SK-N-SH treated with all-trans-retinoic acid at 6 μM for 48 hours (cell line): ENCODE measurements around the gene PRSS22.

ENCODE experiments used
- ATAC-seq: fragments of 200-7000 bp; cut with Tn5 transposase; 3 replicates; pipeline ENCODE4 v1.9.1; 2020; ENCODE audit warnings: mild to moderate bottlenecking, moderate library complexity
- BACH2 ChIP-seq: fragments of 250-450 bp; sonication (Bioruptor Pico); IDR thresholded peaks from 2 replicates; pipeline ENCODE4 v1.9.0; 2021; ENCODE audit warnings: mild to moderate bottlenecking, borderline replicate concordance
- CREB5 ChIP-seq: fragments of 250-450 bp; sonication (Bioruptor Pico); IDR thresholded peaks from 2 replicates; pipeline ENCODE4 v1.5.1; 2020; ENCODE audit warnings: low read depth, mild to moderate bottlenecking, moderate library complexity
- CSRNP3 ChIP-seq: fragments of 250-450 bp; sonication (Bioruptor Pico); IDR thresholded peaks from 2 replicates; pipeline ENCODE4 v1.5.1; 2021; ENCODE audit warnings: mild to moderate bottlenecking, moderate library complexity
- ESRRG ChIP-seq: fragments of 250-450 bp; sonication (Bioruptor Pico); IDR thresholded peaks from 2 replicates; pipeline ENCODE4 v1.6.1; 2021; ENCODE audit warnings: mild to moderate bottlenecking
- GLIS3 ChIP-seq: fragments of 250-450 bp; sonication (Bioruptor Pico); IDR thresholded peaks from 2 replicates; pipeline ENCODE4 v1.5.0; 2020; ENCODE audit warnings: mild to moderate bottlenecking, moderate library complexity
- ISL1 ChIP-seq: fragments of 250-450 bp; sonication (Bioruptor Pico); IDR thresholded peaks from 2 replicates; pipeline ENCODE4 v2.1.2; 2022; ENCODE audit warnings: mild to moderate bottlenecking, moderate library complexity
- OSR1 ChIP-seq: fragments of 250-450 bp; sonication (Bioruptor Pico); IDR thresholded peaks from 2 replicates; pipeline ENCODE4 v1.8.0; 2022; ENCODE audit warnings: moderate library complexity, mild to moderate bottlenecking, inconsistent platforms
- PATZ1 ChIP-seq: fragments of 250-450 bp; sonication (Bioruptor Pico); IDR thresholded peaks from 2 replicates; pipeline ENCODE4 v1.8.0; 2020; ENCODE audit warnings: mild to moderate bottlenecking, moderate library complexity, borderline replicate concordance
- POU6F1 ChIP-seq: fragments of 250-450 bp; sonication (Bioruptor Pico); IDR thresholded peaks from 2 replicates; pipeline ENCODE4 v1.8.0; 2021; ENCODE audit warnings: low read depth, mild to moderate bottlenecking, moderate library complexity, borderline replicate concordance
- PPARA ChIP-seq: fragments of 250-450 bp; sonication (Bioruptor Pico); IDR thresholded peaks from 2 replicates; pipeline ENCODE4 v1.5.0; 2020; ENCODE audit warnings: mild to moderate bottlenecking, borderline replicate concordance
- RARB ChIP-seq: fragments of 250-450 bp; sonication (Bioruptor Pico); IDR thresholded peaks from 2 replicates; pipeline ENCODE4 v1.8.0; 2021; ENCODE audit warnings: mild to moderate bottlenecking, moderate library complexity
- TCF4 ChIP-seq: fragments of 250-450 bp; sonication (Bioruptor Pico); IDR thresholded peaks from 2 replicates; pipeline ENCODE4 v1.8.0; 2021; ENCODE audit warnings: mild to moderate bottlenecking, moderate library complexity, borderline replicate concordance
- TSHZ2 ChIP-seq: fragments of 250-450 bp; sonication (Bioruptor Pico); IDR thresholded peaks from 2 replicates; pipeline ENCODE4 v1.5.0; 2020; ENCODE audit warnings: mild to moderate bottlenecking, moderate library complexity
- ZC3H10 ChIP-seq: fragments of 250-450 bp; sonication (Bioruptor Pico); IDR thresholded peaks from 2 replicates; pipeline ENCODE4 v1.5.1; 2021; ENCODE audit warnings: mild to moderate bottlenecking, moderate library complexity
- ZFP30 ChIP-seq: fragments of 450-650 bp; formaldehyde crosslinking; IDR thresholded peaks from 2 replicates; pipeline ENCODE4 v1.5.0; 2022; ENCODE audit warnings: mild to moderate bottlenecking, moderate library complexity
- ZNF70 ChIP-seq: fragments of 450-650 bp; formaldehyde crosslinking; IDR thresholded peaks from 2 replicates; pipeline ENCODE4 v1.5.0; 2020; ENCODE audit warnings: mild to moderate bottlenecking, moderate library complexity
- ZNF8 ChIP-seq: fragments of 450-650 bp; formaldehyde crosslinking; IDR thresholded peaks from 2 replicates; pipeline ENCODE4 v1.5.0; 2020; ENCODE audit warnings: mild to moderate bottlenecking, moderate library complexity

The PRSS22 gene

GRCh38 chr16:2836646-2837508, 21.1 kb downstream of the PRSS22 start (continued):
- no peak for TF ChIP-seq CREB5 (CRISPR knock-in tag)

GRCh38 chr16:2835638-2836493, 22.1 kb downstream of the PRSS22 start:
- no peak for TF ChIP-seq ZC3H10 (CRISPR knock-in tag)
- no peak for TF ChIP-seq TCF4 (CRISPR knock-in tag)
- no peak for TF ChIP-seq ZNF70
- TF ChIP-seq TSHZ2 (CRISPR knock-in tag), result no peak
- no peak for TF ChIP-seq CSRNP3 (CRISPR knock-in tag)
- TF ChIP-seq RARB (CRISPR knock-in tag), result no peak
- no peak for TF ChIP-seq POU6F1 (CRISPR knock-in tag)
- TF ChIP-seq GLIS3, result no peak
- TF ChIP-seq ESRRG (CRISPR knock-in tag), result no peak
- 0 out of 2 replicates have a peak, but pooled peaks have one; percentile 40 for TF ChIP-seq OSR1 (CRISPR knock-in tag)
- TF ChIP-seq PATZ1 (CRISPR knock-in tag), result peak; percentile 86; the same call in 1 of the 2 replicates
- TF ChIP-seq ZNF8 (CRISPR knock-in tag), result no peak
- no peak for TF ChIP-seq BACH2 (CRISPR knock-in tag)
- TF ChIP-seq, all 23 proteins: peak for 2
- ATAC-seq, result peak; percentile 79

GRCh38 chr16:2834968-2835367, 23.0 kb downstream of the PRSS22 start:
- no peak for TF ChIP-seq ZFP30 (CRISPR knock-in tag)
- ATAC-seq, result no peak

GRCh38 chr16:2833776-2834175, 24.2 kb downstream of the PRSS22 start:
- no peak for ATAC-seq
- TF ChIP-seq TCF4 (CRISPR knock-in tag), result no peak
- TF ChIP-seq CREB5 (CRISPR knock-in tag), result no peak
- no peak for TF ChIP-seq PATZ1 (CRISPR knock-in tag)
- TF ChIP-seq ISL1, result no peak
- no peak for TF ChIP-seq POU6F1 (CRISPR knock-in tag)
- no peak for TF ChIP-seq PPARA (CRISPR knock-in tag)
- TF ChIP-seq ZNF8 (CRISPR knock-in tag), result no peak
